ENCODE measurements around the gene SEZ6. TPM values are rescaled to one million over a fixed set of nuclear protein-coding genes. Genes with fewer than 3 reads are reported as not detected.

The SEZ6 gene
- total RNA-seq, 1 donor from 2014 or later: not detected

- H3K9me3 Mint-ChIP-seq: no peaks in the 10 kb centered on the region
- H3K27me3 Mint-ChIP-seq (ENCODE audit: low read depth): peaks cover 66% of the 10 kb centered on the region
- H3K4me3 Mint-ChIP-seq: no peak overlapping the region
- TF ChIP-seq CTCF (IDR thresholded peaks at IDR 0.05; ENCODE audit: unreplicated experiment): no peak
- no peak overlapping the region for H3K27ac Mint-ChIP-seq
- peak in 1 of 2 experiments; percentile 60 for DNase-seq (ENCODE audit: low spot score in 2 of 2, unreplicated experiment in 2 of 2)
- H3K4me1 Mint-ChIP-seq: peaks cover 6% of the 10 kb centered on the region
- H3K36me3 Mint-ChIP-seq: no peaks in the 10 kb centered on the region
These were observed 19.7 kb downstream of the SEZ6 start for GRCh38 chr17:28985950-28986713.

GRCh38 chr17:28983286-28984230 is 22.3 kb downstream of the SEZ6 start:
- Mint-ChIP-seq H3K4me1 (peaks cover 6% of the 10 kb centered on the region), H3K27me3 (ENCODE audit: low read depth) (peaks cover 76% of the 10 kb centered on the region), H3K36me3 (no peaks in the 10 kb centered on the region), H3K27ac (no peak overlapping the region), H3K4me3 (no peak overlapping the region), H3K9me3 (no peaks in the 10 kb centered on the region)
- no peak for DNase-seq (ENCODE audit: low spot score in 2 of 2, unreplicated experiment in 2 of 2)
- no peak for TF ChIP-seq CTCF (IDR thresholded peaks at IDR 0.05; ENCODE audit: unreplicated experiment)

- Mint-ChIP-seq H3K9me3 (no peaks in the 10 kb centered on the region), H3K27me3 (ENCODE audit: low read depth) (peaks cover 77% of the 10 kb centered on the region), H3K4me3 (no peak overlapping the region), H3K27ac (no peak overlapping the region), H3K4me1 (peaks cover 5% of the 10 kb centered on the region), H3K36me3 (no peaks in the 10 kb centered on the region)
- DNase-seq (ENCODE audit: low spot score in 2 of 2, unreplicated experiment in 2 of 2): no peak
- TF ChIP-seq CTCF (IDR thresholded peaks at IDR 0.05; ENCODE audit: unreplicated experiment): no peak
These were observed 23.6 kb downstream of the SEZ6 start for GRCh38 chr17:28982131-28982793.

- Mint-ChIP-seq H3K4me3 (no peak overlapping the region), H3K27ac (no peak overlapping the region), H3K36me3 (no peaks in the 10 kb centered on the region), H3K27me3 (ENCODE audit: low read depth) (peaks cover 57% of the 10 kb centered on the region), H3K9me3 (no peaks in the 10 kb centered on the region), H3K4me1 (peaks cover 7% of the 10 kb centered on the region)
- no peak for DNase-seq (ENCODE audit: low spot score in 2 of 2, unreplicated experiment in 2 of 2)
- no peak for TF ChIP-seq CTCF (IDR thresholded peaks at IDR 0.05; ENCODE audit: unreplicated experiment)
These were observed 27.4 kb downstream of the SEZ6 start for GRCh38 chr17:28978356-28978964.

GRCh38 chr17:28977659-28978355 is 28.0 kb downstream of the SEZ6 start:
- DNase-seq (ENCODE audit: low spot score in 2 of 2, unreplicated experiment in 2 of 2): no peak
- Mint-ChIP-seq H3K27ac (no peak overlapping the region), H3K27me3 (ENCODE audit: low read depth) (peaks cover 52% of the 10 kb centered on the region), H3K4me3 (no peak overlapping the region), H3K9me3 (no peaks in the 10 kb centered on the region), H3K36me3 (no peaks in the 10 kb centered on the region), H3K4me1 (peaks cover 10% of the 10 kb centered on the region)
- TF ChIP-seq CTCF (IDR thresholded peaks at IDR 0.05; ENCODE audit: unreplicated experiment): no peak
